ENCODE data around the gene RHOG.

Gene RHOG

GRCh38 chr11:3859373-3859881 is 18.7 kb upstream of the RHOG start:
- DNase-seq (ENCODE audit: low spot score) = no peak

- DNase-seq (ENCODE audit: low spot score) = no peak
Measured at GRCh38 chr11:3857628-3858027, 16.9 kb upstream of the RHOG start.

GRCh38 chr11:3856856-3857553 is 16.2 kb upstream of the RHOG start:
- DNase-seq (ENCODE audit: low spot score) = no peak

GRCh38 chr11:3855808-3856491 is 15.2 kb upstream of the RHOG start:
- peak; percentile 44 for DNase-seq (ENCODE audit: low spot score)

GRCh38 chr11:3854977-3855807 is 14.4 kb upstream of the RHOG start, which contains the start of gene STIM1:
Gene STIM1, plus strand, starts transcription at chr11:3855664. Its CDS starts 607 bp downstream, at chr11:3856271.
- DNase-seq (ENCODE audit: low spot score) = peak; percentile 92

GRCh38 chr11:3854660-3854976 is 13.9 kb upstream of the RHOG start:
- DNase-seq (ENCODE audit: low spot score) = no peak

GRCh38 chr11:3853899-3854659 is 13.3 kb upstream of the RHOG start:
- peak; percentile 67 for DNase-seq (ENCODE audit: low spot score)

- no peak for DNase-seq (ENCODE audit: low spot score)
Measured at GRCh38 chr11:3853545-3853842, 12.7 kb upstream of the RHOG start.

- DNase-seq (ENCODE audit: low spot score) = peak; percentile 46
Measured at GRCh38 chr11:3849297-3849874, 8.6 kb upstream of the RHOG start.

GRCh38 chr11:3845670-3846069 is 4.9 kb upstream of the RHOG start:
- no peak for DNase-seq (ENCODE audit: low spot score)

GRCh38 chr11:3845246-3845645 is 4.5 kb upstream of the RHOG start:
- DNase-seq (ENCODE audit: low spot score) = no peak

GRCh38 chr11:3843326-3843725 is 2.6 kb upstream of the RHOG start:
- DNase-seq (ENCODE audit: low spot score) = no peak

GRCh38 chr11:3841426-3842350 is 929 bp upstream of the RHOG start:
- DNase-seq (ENCODE audit: low spot score) = peak; percentile 86

- DNase-seq (ENCODE audit: low spot score) = peak; percentile 45
Measured at GRCh38 chr11:3840004-3840869, 522 bp downstream of the RHOG start.

- DNase-seq (ENCODE audit: low spot score) = no peak
Measured at GRCh38 chr11:3838504-3838903, 2.3 kb downstream of the RHOG start.

- DNase-seq (ENCODE audit: low spot score) = no peak
Measured at GRCh38 chr11:3837793-3838192, 3.0 kb downstream of the RHOG start.

GRCh38 chr11:3836903-3837302 is 3.9 kb downstream of the RHOG start:
- no peak for DNase-seq (ENCODE audit: low spot score)

- DNase-seq (ENCODE audit: low spot score) = no peak
Measured at GRCh38 chr11:3835751-3836150, 5.0 kb downstream of the RHOG start.

- DNase-seq (ENCODE audit: low spot score) = no peak
Measured at GRCh38 chr11:3834664-3835461, 5.9 kb downstream of the RHOG start.

Data from germinal center (tissue), 1 donor.